ENCODE results near the gene PAX1. TPM values are rescaled to one million over a fixed set of nuclear protein-coding genes. Genes with fewer than 3 reads are reported as not detected.

Gene PAX1
- total RNA-seq, 1 experiment from 2014 or later = not detected

GRCh38 chr20:21699216-21699508, 6.3 kb upstream of the PAX1 start:
- no peaks in the 10 kb centered on the region for H3K9me2 ChIP-seq (replicated peaks; ENCODE audit: insufficient read depth, low read length)

GRCh38 chr20:21701171-21701876, 4.1 kb upstream of the PAX1 start:
- H3K9me3 ChIP-seq (ENCODE audit: low read length) = no peaks in the 10 kb centered on the region
- H3K27me3 ChIP-seq (ENCODE audit: low read length) = peaks cover 3% of the 10 kb centered on the region; the same call in 1 of the 2 replicates
- H3K9me2 ChIP-seq (replicated peaks; ENCODE audit: insufficient read depth, low read length) = no peaks in the 10 kb centered on the region
- no peak overlapping the region for H3K9ac ChIP-seq (ENCODE audit: low read length)
- no peaks in the 10 kb centered on the region for H4K20me1 ChIP-seq (ENCODE audit: insufficient read depth, low read depth, low read length)
- no peak overlapping the region for H2AFZ ChIP-seq (ENCODE audit: low read length)
- no peaks in the 10 kb centered on the region for H3K79me2 ChIP-seq (ENCODE audit: low read length)
- H3K36me3 ChIP-seq (ENCODE audit: insufficient read depth, low read length) = no peaks in the 10 kb centered on the region
- no peak overlapping the region for H3K4me2 ChIP-seq (ENCODE audit: low read depth, low read length, poor library complexity, severe bottlenecking)
- DNase-seq = no peak
- no peak overlapping the region for H3K4me3 ChIP-seq (ENCODE audit: low read length)
- peaks cover 11% of the 10 kb centered on the region for H3K4me1 ChIP-seq (ENCODE audit: low read length)
- no peak overlapping the region for H3K27ac ChIP-seq (ENCODE audit: low read length)

More at GRCh38 chr20:21699216-21699508, 6.3 kb upstream of the PAX1 start:
- H3K27me3 ChIP-seq (ENCODE audit: low read length) = peaks cover 3% of the 10 kb centered on the region; the same call in 1 of the 2 replicates
- H4K20me1 ChIP-seq (ENCODE audit: insufficient read depth, low read depth, low read length) = no peaks in the 10 kb centered on the region
- H3K4me2 ChIP-seq (ENCODE audit: low read depth, low read length, poor library complexity, severe bottlenecking) = no peak overlapping the region
- no peaks in the 10 kb centered on the region for H3K36me3 ChIP-seq (ENCODE audit: insufficient read depth, low read length)
- DNase-seq = no peak
- H2AFZ ChIP-seq (ENCODE audit: low read length) = no peak overlapping the region
- H3K4me1 ChIP-seq (ENCODE audit: low read length) = peaks cover 11% of the 10 kb centered on the region
- no peak overlapping the region for H3K4me3 ChIP-seq (ENCODE audit: low read length)
- H3K27ac ChIP-seq (ENCODE audit: low read length) = no peak overlapping the region
- no peaks in the 10 kb centered on the region for H3K9me3 ChIP-seq (ENCODE audit: low read length)
- no peak overlapping the region for H3K9ac ChIP-seq (ENCODE audit: low read length)
- no peaks in the 10 kb centered on the region for H3K79me2 ChIP-seq (ENCODE audit: low read length)

GRCh38 chr20:21702016-21702415, 3.4 kb upstream of the PAX1 start:
- H3K9me3 ChIP-seq (ENCODE audit: low read length) = no peaks in the 10 kb centered on the region
- H3K4me3 ChIP-seq (ENCODE audit: low read length) = no peak overlapping the region
- H2AFZ ChIP-seq (ENCODE audit: low read length) = no peak overlapping the region
- H3K9me2 ChIP-seq (replicated peaks; ENCODE audit: insufficient read depth, low read length) = no peaks in the 10 kb centered on the region
- no peak for DNase-seq
- H4K20me1 ChIP-seq (ENCODE audit: insufficient read depth, low read depth, low read length) = no peaks in the 10 kb centered on the region
- no peaks in the 10 kb centered on the region for H3K36me3 ChIP-seq (ENCODE audit: insufficient read depth, low read length)
- H3K4me2 ChIP-seq (ENCODE audit: low read depth, low read length, poor library complexity, severe bottlenecking) = no peak overlapping the region
- no peak overlapping the region for H3K9ac ChIP-seq (ENCODE audit: low read length)
- H3K79me2 ChIP-seq (ENCODE audit: low read length) = no peaks in the 10 kb centered on the region
- peaks cover 6% of the 10 kb centered on the region for H3K4me1 ChIP-seq (ENCODE audit: low read length)
- H3K27me3 ChIP-seq (ENCODE audit: low read length) = peaks cover 3% of the 10 kb centered on the region; the same call in 1 of the 2 replicates
- H3K27ac ChIP-seq (ENCODE audit: low read length) = no peak overlapping the region

- Histone ChIP-seq H3K27me3 (ENCODE audit: low read length) (no peaks in the 10 kb centered on the region), H3K4me1 (ENCODE audit: low read length) (no peaks in the 10 kb centered on the region), H3K36me3 (ENCODE audit: insufficient read depth, low read length) (no peaks in the 10 kb centered on the region), H3K4me2 (ENCODE audit: low read depth, low read length, poor library complexity, severe bottlenecking) (no peak overlapping the region), H3K9me2 (replicated peaks; ENCODE audit: insufficient read depth, low read length) (no peaks in the 10 kb centered on the region), H3K4me3 (ENCODE audit: low read length) (no peak overlapping the region), H3K9me3 (ENCODE audit: low read length) (no peaks in the 10 kb centered on the region), H4K20me1 (ENCODE audit: insufficient read depth, low read depth, low read length) (no peaks in the 10 kb centered on the region), H3K9ac (ENCODE audit: low read length) (no peak overlapping the region), H3K79me2 (ENCODE audit: low read length) (no peaks in the 10 kb centered on the region), H3K27ac (ENCODE audit: low read length) (no peak overlapping the region), H2AFZ (ENCODE audit: low read length) (no peak overlapping the region)
- peak; percentile 83 for DNase-seq
These were observed 2.7 kb upstream of the PAX1 start for GRCh38 chr20:21702553-21703470.

GRCh38 chr20:21703717-21704407, 1.6 kb upstream of the PAX1 start:
- Histone ChIP-seq H3K79me2 (ENCODE audit: low read length) (no peaks in the 10 kb centered on the region), H3K27me3 (ENCODE audit: low read length) (no peaks in the 10 kb centered on the region), H3K4me2 (ENCODE audit: low read depth, low read length, poor library complexity, severe bottlenecking) (no peak overlapping the region), H3K9ac (ENCODE audit: low read length) (no peak overlapping the region), H3K36me3 (ENCODE audit: insufficient read depth, low read length) (no peaks in the 10 kb centered on the region), H3K4me1 (ENCODE audit: low read length) (no peaks in the 10 kb centered on the region), H3K4me3 (ENCODE audit: low read length) (no peak overlapping the region), H2AFZ (ENCODE audit: low read length) (no peak overlapping the region), H4K20me1 (ENCODE audit: insufficient read depth, low read depth, low read length) (no peaks in the 10 kb centered on the region), H3K9me2 (replicated peaks; ENCODE audit: insufficient read depth, low read length) (no peaks in the 10 kb centered on the region), H3K9me3 (ENCODE audit: low read length) (no peaks in the 10 kb centered on the region), H3K27ac (ENCODE audit: low read length) (no peak overlapping the region)
- DNase-seq = no peak

GRCh38 chr20:21704408-21705385, 767 bp upstream of the PAX1 start:
- Histone ChIP-seq H3K4me2 (ENCODE audit: low read depth, low read length, poor library complexity, severe bottlenecking) (no peak overlapping the region), H3K79me2 (ENCODE audit: low read length) (no peaks in the 10 kb centered on the region), H3K4me1 (ENCODE audit: low read length) (no peaks in the 10 kb centered on the region), H3K9me2 (replicated peaks; ENCODE audit: insufficient read depth, low read length) (no peaks in the 10 kb centered on the region), H3K9ac (ENCODE audit: low read length) (no peak overlapping the region), H3K9me3 (ENCODE audit: low read length) (no peaks in the 10 kb centered on the region), H2AFZ (ENCODE audit: low read length) (no peak overlapping the region), H4K20me1 (ENCODE audit: insufficient read depth, low read depth, low read length) (no peaks in the 10 kb centered on the region), H3K27ac (ENCODE audit: low read length) (no peak overlapping the region), H3K36me3 (ENCODE audit: insufficient read depth, low read length) (no peaks in the 10 kb centered on the region), H3K4me3 (ENCODE audit: low read length) (no peak overlapping the region), H3K27me3 (ENCODE audit: low read length) (no peaks in the 10 kb centered on the region)
- no peak for DNase-seq

GRCh38 chr20:21706261-21707195, 1.1 kb downstream of the PAX1 start:
- Histone ChIP-seq H3K9me3 (ENCODE audit: low read length) (no peaks in the 10 kb centered on the region), H3K4me2 (ENCODE audit: low read depth, low read length, poor library complexity, severe bottlenecking) (no peak overlapping the region), H3K79me2 (ENCODE audit: low read length) (no peaks in the 10 kb centered on the region), H3K27ac (ENCODE audit: low read length) (no peak overlapping the region), H3K4me1 (ENCODE audit: low read length) (no peaks in the 10 kb centered on the region), H3K9ac (ENCODE audit: low read length) (no peak overlapping the region), H3K4me3 (ENCODE audit: low read length) (no peak overlapping the region), H3K27me3 (ENCODE audit: low read length) (no peaks in the 10 kb centered on the region), H3K9me2 (replicated peaks; ENCODE audit: insufficient read depth, low read length) (no peaks in the 10 kb centered on the region), H4K20me1 (ENCODE audit: insufficient read depth, low read depth, low read length) (no peaks in the 10 kb centered on the region), H2AFZ (ENCODE audit: low read length) (no peak overlapping the region), H3K36me3 (ENCODE audit: insufficient read depth, low read length) (no peaks in the 10 kb centered on the region)
- DNase-seq = no peak
